Liver (tissue), 9 donors: ENCODE measurements around the gene CYTH3. TPM values are rescaled to one million over a fixed set of nuclear protein-coding genes. Genes with fewer than 3 reads are reported as not detected.
"Not testable (repeated sequence)": the region's sequence is repeated elsewhere in the genome, so short reads cannot be mapped to it uniquely, and the experiment has no call there.

Experiments used
- DNase-seq: peaks from one replicate; pipeline ENCODE4 v3.0.0-alpha.2; 2017; ENCODE audit warnings: low spot score
- H3K27ac ChIP-seq, 2 donors: one replicate each; pipeline ENCODE4 v1.7.0; 2013; ENCODE audit warnings: inconsistent platforms in 2 of 2, low read length in 2 of 2, control low read depth in 1 of 2, low read depth in 1 of 2, mild to moderate bottlenecking in 1 of 2
- H3K27me3 ChIP-seq, 4 donors: one replicate each; pipeline versions ENCODE4 v1.6.1 to v1.7.0; 2013; ENCODE audit warnings: low read length in 3 of 4, inconsistent platforms in 1 of 4, mild to moderate bottlenecking in 1 of 4, moderate library complexity in 1 of 4; ENCODE audit not compliant: control insufficient read depth in 4 of 4, insufficient read depth in 4 of 4
- H3K36me3 ChIP-seq, 4 donors: one replicate each; pipeline versions ENCODE4 v1.6.1 to v1.7.0; 2013; ENCODE audit warnings: low read length in 3 of 4, mild to moderate bottlenecking in 3 of 4, low read depth in 1 of 4, moderate library complexity in 1 of 4; ENCODE audit not compliant: control insufficient read depth in 4 of 4, insufficient read depth in 3 of 4
- H3K4me1 ChIP-seq, 4 donors: one replicate each; pipeline versions ENCODE4 v1.6.1 to v1.7.0; 2013; ENCODE audit warnings: low read length in 3 of 4, mild to moderate bottlenecking in 3 of 4, moderate library complexity in 1 of 4; ENCODE audit not compliant: control insufficient read depth in 4 of 4, insufficient read depth in 4 of 4
- H3K4me3 ChIP-seq, 3 donors: one replicate each; pipeline versions ENCODE4 v1.6.1 to v1.7.0; 2013; ENCODE audit warnings: low read length in 3 of 3, control low read depth in 1 of 3, low read depth in 1 of 3, mild to moderate bottlenecking in 1 of 3
- H3K9ac ChIP-seq, 2 donors: one replicate each; pipeline ENCODE4 v1.7.0; 2013; ENCODE audit warnings: low read length in 2 of 2, mild to moderate bottlenecking in 2 of 2, moderate library complexity in 2 of 2, control low read depth in 1 of 2, low read depth in 1 of 2
- H3K9me3 ChIP-seq, 4 donors: one replicate each; pipeline versions ENCODE4 v1.6.1 to v1.7.0; 2013; ENCODE audit warnings: low read length in 3 of 4; ENCODE audit not compliant: control insufficient read depth in 4 of 4
- ATF3 ChIP-seq: IDR thresholded peaks from 2 replicates; pipeline ENCODE4 v1.6.1; 2016; ENCODE audit warnings: antibody characterized with exemption
- CTCF ChIP-seq: fragments of 150-350 bp; IDR thresholded peaks from 2 replicates; pipeline ENCODE4 v1.5.1; 2017; ENCODE audit warnings: improper control_type of control experiment, low read depth, low read length; ENCODE audit not compliant: missing input control
- EGR1 ChIP-seq, 2 donors: IDR thresholded peaks; 2 replicates each; pipeline ENCODE4 v1.6.1; 2016 to 2018; ENCODE audit warnings: antibody characterized with exemption in 2 of 2, low read depth in 2 of 2
- FOXA1 ChIP-seq: IDR thresholded peaks from 2 replicates; pipeline ENCODE4 v1.6.1; 2016; ENCODE audit warnings: antibody characterized with exemption
- FOXA2 ChIP-seq: IDR thresholded peaks from 2 replicates; pipeline ENCODE4 v1.6.1; 2016; ENCODE audit warnings: antibody characterized with exemption
- GABPA ChIP-seq, 2 donors: IDR thresholded peaks in 1 of 2; conservative IDR thresholded peaks in 1 of 2; 2 replicates each; pipeline ENCODE4 v1.6.1; 2016; ENCODE audit warnings: antibody characterized with exemption in 2 of 2, mild to moderate bottlenecking in 1 of 2, moderate library complexity in 1 of 2
- HNF4A ChIP-seq, 2 donors: conservative IDR thresholded peaks; 2 replicates each; pipeline ENCODE4 v1.6.1; 2016; ENCODE audit warnings: antibody characterized with exemption in 2 of 2, mild to moderate bottlenecking in 2 of 2
- HNF4G ChIP-seq: IDR thresholded peaks from 2 replicates; pipeline ENCODE4 v1.6.1; 2016; ENCODE audit warnings: antibody characterized with exemption
- JUND ChIP-seq, 2 donors: IDR thresholded peaks; 2 replicates each; pipeline ENCODE4 v1.6.1; 2016; ENCODE audit warnings: antibody characterized with exemption in 2 of 2
- NR2F2 ChIP-seq: IDR thresholded peaks from 2 replicates; pipeline ENCODE4 v1.6.1; 2016; ENCODE audit warnings: antibody characterized with exemption
- RAD21 ChIP-seq, 2 donors: IDR thresholded peaks; 2 replicates each; pipeline ENCODE4 v1.6.1; 2016; ENCODE audit warnings: antibody characterized with exemption in 2 of 2, mild to moderate bottlenecking in 2 of 2
- REST ChIP-seq: IDR thresholded peaks from 2 replicates; pipeline ENCODE4 v1.6.1; 2016; ENCODE audit warnings: antibody characterized with exemption, mild to moderate bottlenecking
- RXRA ChIP-seq, 2 donors: IDR thresholded peaks; 2 replicates each; pipeline ENCODE4 v1.6.1; 2017 to 2018; ENCODE audit warnings: antibody characterized with exemption in 2 of 2, mild to moderate bottlenecking in 1 of 2
- SP1 ChIP-seq: IDR thresholded peaks from 2 replicates; pipeline ENCODE4 v1.6.1; 2018; ENCODE audit warnings: antibody characterized with exemption, mild to moderate bottlenecking
- TAF1 ChIP-seq: conservative IDR thresholded peaks from 2 replicates; pipeline ENCODE4 v1.6.1; 2016; ENCODE audit warnings: antibody characterized with exemption, mild to moderate bottlenecking
- YY1 ChIP-seq: IDR thresholded peaks from 2 replicates; pipeline ENCODE4 v1.6.1; 2016; ENCODE audit warnings: antibody characterized with exemption, mild to moderate bottlenecking
- ZBTB33 ChIP-seq: IDR thresholded peaks from 2 replicates; pipeline ENCODE4 v1.6.1; 2016; ENCODE audit warnings: antibody characterized with exemption
- WGBS: extraction: QIAGEN DNeasy Blood & Tissue Kit; methylation state at CpG from one replicate; pipeline ENCODE4 v1.1.7; 2013; 5-methylcytosine and 5-hydroxymethylcytosine counted together
- polyA plus RNA-seq, 2 donors: library from polyadenylated mRNA; stranded (reverse) in 1 of 2; unstranded in 1 of 2; fragments of 200-250 nt in 1 of 2; fragments of >200 nt in 1 of 2; fragmentation: Nextera tagmentation in 1 of 2; extraction: Ambion mirVana in 1 of 2; gene quantifications; one replicate each; pipeline versions ENCODE4 v1.2.1 to v1.2.3, GENCODE V29; 2013 to 2015
- total RNA-seq, 2 donors: library from RNA; depleted of rRNA; stranded (reverse); fragments of >200 nt; gene quantifications; one replicate each; pipeline ENCODE4 v1.2.3, GENCODE V29; 2014
- donor health status: healthy.
- donor health status: healthy.
- donor health status: healthy.
- donor health status: healthy.
- donor health status: healthy.

CYTH3 gene
- total and polyA plus RNA-seq, 4 donors, result 1.1 to 6.3 (median 3.7) TPM

GRCh38 chr7:6151994-6152735 lies 120.3 kb downstream of the CYTH3 start:
- H3K4me3 ChIP-seq, result no peak overlapping the region
- WGBS, result 95% methylated on average over 29 of the region's 29 CpGs
- no peaks in the 10 kb centered on the region for H3K9me3 ChIP-seq
- H3K4me1 ChIP-seq, result no peaks in the 10 kb centered on the region
- no peaks in the 10 kb centered on the region for H3K27me3 ChIP-seq
- no peak overlapping the region for H3K27ac ChIP-seq
- no peak overlapping the region for H3K9ac ChIP-seq
- TF ChIP-seq CTCF, result no peak
- TF ChIP-seq HNF4A (conservative IDR thresholded peaks at IDR 0.05), result no peak
- TF ChIP-seq RXRA (IDR thresholded peaks at IDR 0.05), result no peak
- no peak for TF ChIP-seq EGR1 (IDR thresholded peaks at IDR 0.05; ENCODE audit: low read depth in 2 of 2)
- TF ChIP-seq FOXA2, result no peak
- no peak for TF ChIP-seq JUND (IDR thresholded peaks at IDR 0.05)
- TF ChIP-seq ZBTB33, result no peak
- TF ChIP-seq ATF3, result no peak
- TF ChIP-seq HNF4G, result no peak
- TF ChIP-seq REST, result no peak
- no peak for TF ChIP-seq RAD21 (IDR thresholded peaks at IDR 0.05)
- TF ChIP-seq GABPA (IDR thresholded peaks at IDR 0.05 in 1 of 2, conservative IDR thresholded peaks at IDR 0.05 in 1 of 2), result no peak
- no peak for TF ChIP-seq YY1
- no peak for TF ChIP-seq FOXA1
- TF ChIP-seq SP1, result no peak
- TF ChIP-seq TAF1, result no peak
- no peak for TF ChIP-seq NR2F2
- peaks cover 26 to 89% (median 53%) of the 10 kb centered on the region in 4 donors for H3K36me3 ChIP-seq
- no peak for DNase-seq

- H3K27me3 ChIP-seq, H3K9me3 ChIP-seq, H3K27ac ChIP-seq, H3K4me3 ChIP-seq, H3K4me1 ChIP-seq, H3K9ac ChIP-seq, DNase-seq: not testable (repeated sequence)
- 96% methylated on average over 12 of the region's 12 CpGs for WGBS
- peaks cover 29 to 89% (median 56%) of the 10 kb centered on the region in 4 donors for H3K36me3 ChIP-seq
Observed at GRCh38 chr7:6151527-6151926, 120.9 kb downstream of the CYTH3 start.
